Fibroblast of skin of abdomen (primary cell): ENCODE measurements around the gene MED25. TPM values are rescaled to one million over a fixed set of nuclear protein-coding genes. Genes with fewer than 3 reads are reported as not detected.

Experiments used
- DNase-seq: peaks from one replicate; pipeline ENCODE4 v3.0.0-alpha.2; 2013
- polyA plus RNA-seq, 2 experiments: library from polyadenylated mRNA; unstranded; fragments of 120-200 nt; gene quantifications; one replicate each; pipeline ENCODE4 v1.2.1, GENCODE V29; 2013; ENCODE audit not compliant: insufficient read length in 2 of 2

The MED25 gene
- polyA plus RNA-seq (2013, experiment 1 of 2; ENCODE audit: insufficient read length): 37.7 TPM
- polyA plus RNA-seq (2013, experiment 2 of 2; ENCODE audit: insufficient read length): 36.2 TPM

GRCh38 chr19:49817964-49818648, at the start of gene MED25:
Gene MED25, plus strand, starts transcription at chr19:49818289. Its CDS starts 53 bp downstream, at chr19:49818342.
- DNase-seq: peak; percentile 81

- no peak for DNase-seq
Observed at GRCh38 chr19:49770529-49770928, 47.6 kb upstream of the MED25 start.

GRCh38 chr19:49771674-49772139, 46.4 kb upstream of the MED25 start:
- no peak for DNase-seq

DNA sequence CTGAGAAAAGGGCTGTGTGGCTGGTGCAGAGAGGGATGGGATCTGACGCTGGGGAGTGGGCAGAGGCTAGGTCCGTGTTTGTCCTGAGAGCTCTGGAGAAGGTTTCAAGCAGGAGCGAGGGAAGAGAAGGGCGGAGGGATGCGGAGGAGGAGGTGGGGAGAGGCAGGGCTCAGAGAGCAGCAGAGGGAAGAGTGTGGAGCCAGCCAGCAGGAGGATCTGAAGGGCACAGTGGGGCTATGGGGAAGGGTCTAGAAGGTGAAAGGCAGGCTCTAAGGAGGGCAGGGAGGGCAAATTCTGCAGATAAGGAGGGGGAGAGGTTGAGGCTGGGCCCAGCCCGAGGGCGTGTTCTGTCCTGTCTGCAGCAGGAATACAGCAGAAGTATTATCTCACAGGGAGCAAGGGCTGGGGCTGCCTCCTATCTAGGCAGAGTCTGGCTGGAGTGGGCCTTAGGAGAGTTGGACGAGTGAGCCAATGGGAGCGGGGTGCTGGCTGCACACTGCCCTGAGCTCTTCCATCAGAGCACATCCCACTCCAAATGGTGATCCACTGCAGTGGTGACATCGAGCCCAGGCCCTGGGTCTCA, 45.1 kb upstream of the MED25 start:
- no peak for DNase-seq

DNA sequence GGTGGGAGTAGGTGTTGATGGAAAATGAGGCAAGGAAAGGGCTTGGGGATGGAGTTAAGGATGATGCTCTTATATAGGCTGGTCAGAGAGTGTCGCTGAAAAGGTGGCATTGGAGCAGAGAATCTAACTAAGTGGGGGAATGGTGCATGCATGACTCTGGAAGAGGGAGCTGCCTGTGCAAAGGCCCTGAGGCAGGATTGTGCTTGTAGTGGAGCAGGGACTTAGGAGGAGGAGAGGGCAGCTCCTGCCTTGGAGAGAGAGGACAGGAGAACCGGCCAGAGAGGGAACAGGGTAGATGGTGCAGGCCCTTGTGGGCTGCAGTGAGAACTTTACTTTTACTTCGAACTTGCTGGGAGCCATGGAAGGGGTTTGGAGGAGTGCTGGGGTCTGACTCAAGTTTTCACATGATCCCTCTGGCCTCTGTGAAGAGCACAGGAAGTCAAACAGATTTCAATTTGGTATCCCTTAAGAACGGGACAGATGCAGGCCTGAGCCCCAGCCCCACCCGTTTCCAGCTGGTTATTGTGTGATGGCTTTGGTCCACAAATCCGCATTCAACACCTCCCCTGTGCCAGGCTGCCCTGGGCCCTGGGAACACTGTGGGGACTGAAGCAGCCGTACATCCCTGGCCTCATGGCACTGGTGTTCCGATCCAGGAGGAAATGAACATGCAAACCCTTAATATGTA, 44.3 kb upstream of the MED25 start:
- no peak for DNase-seq

- no peak for DNase-seq
Observed at GRCh38 chr19:49774969-49775368, 43.1 kb upstream of the MED25 start.

DNA sequence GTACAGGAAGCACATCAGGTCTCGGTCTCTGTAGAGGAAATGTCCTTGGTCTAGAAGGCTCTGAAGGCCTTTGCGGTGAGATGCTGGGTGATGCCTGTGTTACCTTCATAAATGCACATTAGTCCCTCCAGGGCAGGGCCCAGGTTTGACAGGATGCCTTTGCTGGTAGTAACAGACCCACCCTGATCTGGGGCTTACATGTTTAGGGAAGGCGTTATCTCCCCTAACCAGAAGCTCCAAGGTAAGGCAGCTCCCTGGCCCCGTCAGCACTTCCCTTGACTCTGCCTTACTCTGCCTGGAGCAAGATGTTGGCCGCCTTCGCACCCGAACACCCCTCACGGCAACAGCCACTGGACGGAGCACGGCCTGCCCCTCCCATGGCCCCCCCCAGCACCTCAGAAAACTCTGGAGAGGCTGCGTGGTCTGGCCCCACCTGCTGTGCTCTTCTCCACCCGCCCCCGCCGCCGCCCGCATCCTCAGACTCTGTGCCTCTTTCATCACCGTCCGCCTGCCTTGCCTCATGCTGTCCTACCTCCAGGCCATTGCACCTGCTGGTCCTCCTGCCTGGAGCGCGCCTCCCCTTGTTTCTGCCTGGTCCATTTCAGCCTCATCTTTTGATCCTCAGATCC, 42.2 kb upstream of the MED25 start:
- DNase-seq: no peak

DNA sequence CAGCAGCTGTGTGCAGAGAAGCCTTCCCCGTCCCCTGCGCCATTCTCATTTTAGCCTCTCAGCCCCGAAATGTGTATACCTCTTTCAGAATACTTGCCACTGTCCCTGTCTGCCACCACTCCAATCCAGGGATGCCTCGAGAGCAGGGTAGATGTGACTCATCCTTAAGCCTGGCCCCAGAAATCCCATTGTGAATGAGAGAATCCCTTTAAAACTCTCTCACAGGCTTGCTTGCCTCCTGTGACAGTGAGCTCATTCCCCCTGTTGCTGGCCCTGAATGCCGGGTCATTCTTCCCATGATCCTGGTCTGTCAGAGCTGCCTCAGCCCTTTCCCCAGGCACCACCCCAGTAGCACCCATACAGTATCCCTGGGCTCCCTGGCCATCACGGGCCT, 41.7 kb upstream of the MED25 start:
- DNase-seq: no peak

DNA sequence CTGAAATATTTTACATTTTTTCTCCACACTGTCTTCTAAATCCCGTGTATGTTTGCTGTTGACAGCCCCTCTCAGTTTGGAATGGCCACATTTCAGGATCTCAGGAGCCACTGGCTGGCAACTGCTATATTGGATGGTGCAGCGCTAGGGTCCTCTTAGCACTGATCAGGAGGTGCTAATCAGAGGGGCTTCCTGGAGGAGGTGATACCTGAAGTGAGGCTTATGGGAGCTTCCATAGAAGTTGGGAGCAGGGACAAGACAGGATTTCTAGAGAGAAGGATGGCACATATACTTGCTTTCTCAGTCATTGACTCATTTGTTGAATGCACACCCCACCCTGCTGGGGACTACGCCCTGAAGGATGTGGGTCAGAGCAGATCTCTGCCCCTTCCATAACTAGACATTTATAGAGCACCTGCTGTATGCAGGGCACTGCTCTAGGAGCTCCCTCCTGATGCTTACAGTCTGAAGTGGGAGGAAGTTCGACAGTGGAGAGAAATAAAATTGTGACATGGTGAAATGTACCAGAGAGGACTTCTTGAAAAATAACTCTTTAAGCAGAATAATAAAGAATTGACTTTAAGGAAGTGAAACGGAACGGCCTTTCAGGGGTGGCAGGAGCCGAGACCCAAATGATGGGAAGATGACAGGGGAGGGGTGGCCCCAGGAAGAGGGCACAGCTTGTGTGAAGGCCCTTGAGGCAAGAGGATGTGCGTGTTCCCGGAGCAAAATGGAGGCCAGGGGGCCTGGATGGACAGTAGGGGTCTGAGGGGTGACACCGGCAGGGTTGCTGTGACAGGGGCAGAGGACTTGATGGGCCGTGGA, 38.1 kb upstream of the MED25 start:
- DNase-seq: no peak

DNA sequence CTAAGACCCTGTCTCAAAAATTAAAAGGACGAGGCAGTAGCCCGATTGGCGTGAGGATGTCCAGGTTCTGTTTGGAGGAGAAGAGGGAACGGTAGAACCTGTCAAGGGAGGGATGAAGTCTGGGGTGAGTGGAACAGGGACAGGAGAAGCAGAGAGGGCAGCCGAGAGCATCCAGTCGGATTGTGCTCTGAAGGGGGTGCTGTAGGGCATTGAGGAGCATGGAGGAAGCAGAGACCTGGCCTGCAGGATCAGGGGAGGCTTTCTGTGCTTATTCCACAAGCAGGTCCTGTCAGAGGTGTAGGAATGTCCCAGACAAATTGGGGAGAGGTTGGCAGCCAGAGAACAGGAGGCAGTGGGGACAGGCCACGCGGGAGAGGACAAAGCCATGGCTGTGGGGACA, 37.2 kb upstream of the MED25 start:
- DNase-seq: no peak

- DNase-seq: no peak
Observed at GRCh38 chr19:49781394-49781793, 36.7 kb upstream of the MED25 start.

GRCh38 chr19:49782515-49782914, 35.6 kb upstream of the MED25 start:
- no peak for DNase-seq

DNA sequence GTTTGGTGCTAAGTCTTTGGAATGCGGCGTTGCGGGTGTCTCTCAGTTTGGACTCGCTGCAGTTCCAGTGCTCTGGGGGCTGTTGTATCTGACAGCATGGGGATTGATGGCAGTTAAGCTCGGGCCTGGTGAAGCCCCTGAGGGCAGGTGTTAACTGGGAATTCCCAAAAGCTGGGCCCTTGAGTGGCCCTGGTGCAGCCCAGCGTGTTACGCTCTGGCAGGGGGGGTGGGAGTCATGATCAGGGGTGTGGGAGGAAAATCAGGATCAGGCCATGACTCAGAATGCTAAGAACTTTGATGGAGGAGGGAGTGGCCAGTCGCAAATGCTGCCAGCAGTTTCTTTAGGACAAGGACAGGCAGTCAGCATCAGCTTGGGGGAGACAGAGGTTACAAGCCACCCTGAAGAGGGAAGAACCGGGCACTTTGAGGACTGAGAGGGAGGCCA, 31.7 kb upstream of the MED25 start:
- peak; percentile 38 for DNase-seq

GRCh38 chr19:49787746-49788145, 30.3 kb upstream of the MED25 start:
- DNase-seq: no peak

GRCh38 chr19:49788857-49789256, 29.2 kb upstream of the MED25 start:
- no peak for DNase-seq

GRCh38 chr19:49790866-49791265, 27.2 kb upstream of the MED25 start:
- DNase-seq: no peak

- no peak for DNase-seq
Observed at GRCh38 chr19:49791776-49792445, 26.2 kb upstream of the MED25 start.

DNA sequence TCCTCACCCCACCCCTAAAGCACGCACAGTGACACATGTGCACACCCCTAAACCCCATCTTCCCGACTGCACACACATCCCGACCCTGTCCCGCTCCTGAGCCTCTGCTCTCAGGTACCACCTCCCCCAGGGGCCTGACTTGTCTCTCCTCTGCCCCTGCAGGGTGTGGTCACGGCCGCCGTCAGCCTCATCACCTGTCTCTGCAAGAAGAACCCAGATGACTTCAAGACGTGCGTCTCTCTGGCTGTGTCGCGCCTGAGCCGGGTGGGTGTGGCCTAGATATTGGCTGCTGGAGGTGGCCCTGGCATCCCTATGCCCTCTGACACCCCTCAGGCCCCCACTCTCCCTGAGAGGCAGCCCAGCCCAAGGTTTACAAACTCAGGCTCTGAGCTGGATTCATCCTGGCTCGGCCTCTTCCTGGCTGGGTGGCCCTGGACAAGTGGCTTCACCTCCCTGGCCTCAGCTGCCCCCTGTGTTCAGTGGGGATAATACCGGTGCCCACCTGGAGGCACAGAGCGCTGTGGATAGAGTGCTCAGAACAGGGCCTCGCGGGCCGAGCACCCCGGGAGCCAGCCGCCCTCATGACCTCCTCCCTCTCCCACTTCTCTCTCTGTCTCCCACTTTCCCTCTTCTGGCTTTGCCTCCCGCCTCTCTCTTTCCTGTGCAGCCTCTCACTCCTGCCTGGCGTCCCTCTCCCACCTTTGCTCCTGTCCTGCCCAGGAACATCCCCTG, 25.1 kb upstream of the MED25 start:
- no peak for DNase-seq

DNA sequence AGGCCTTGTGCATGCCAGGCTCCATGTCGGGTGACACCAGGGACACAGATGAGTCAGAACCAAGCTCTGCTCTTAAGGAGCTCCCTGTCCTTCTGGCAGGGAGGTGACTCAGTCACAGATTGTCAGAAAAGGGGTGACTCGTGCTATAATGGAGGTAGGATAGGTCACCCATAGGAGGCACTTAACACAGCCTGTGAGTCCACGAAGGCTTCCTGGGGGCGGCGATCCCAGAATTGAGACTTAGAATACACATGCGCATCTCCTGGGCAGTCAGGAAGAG, 24.6 kb upstream of the MED25 start:
- DNase-seq: peak; percentile 29

- DNase-seq: no peak
Observed at GRCh38 chr19:49795615-49796014, 22.5 kb upstream of the MED25 start.

- no peak for DNase-seq
Observed at GRCh38 chr19:49798574-49798973, 19.5 kb upstream of the MED25 start.
